A673 (cell line): ENCODE measurements around the gene PISD. TPM values are rescaled to one million over a fixed set of nuclear protein-coding genes. Genes with fewer than 3 reads are reported as not detected.
"Not testable (repeated sequence)": the region's sequence is repeated elsewhere in the genome, so short reads cannot be mapped to it uniquely, and the experiment has no call there.

Experiments
- Bru-seq: library from RNA; stranded (reverse); fragments of 400-500 nt; gene quantifications from one replicate; lab custom pipeline; 2021; lab: Mats Ljungman, UMichigan
- BruChase-seq, 2 experiments: library from RNA; stranded (reverse); fragments of 400-500 nt; gene quantifications; one replicate each; lab custom pipeline; 2021; lab: Mats Ljungman, UMichigan
- BruUV-seq: library from RNA; stranded (reverse); fragments of 400-500 nt; replicated peaks from 2 replicates; lab custom pipeline; 2021; lab: Mats Ljungman, UMichigan
- CTCF ChIA-PET: fragments of 300-600 bp; sonication (Branson Sonifier 250); formaldehyde crosslinking; loops from one replicate; lab custom pipeline; 2022; ENCODE audit warnings: antibody characterized with exemption; lab: Charles Lee
- POLR2A ChIA-PET: fragments of 300-600 bp; sonication (Branson Sonifier 250); formaldehyde crosslinking; loops from one replicate; lab custom pipeline; 2022; ENCODE audit warnings: antibody characterized with exemption; ENCODE audit not compliant: low non-redundant PET; lab: Charles Lee
- DNase-seq: peaks from one replicate; pipeline ENCODE4 v3.0.0-alpha.2; 2015; ENCODE audit warnings: low spot score
- H3K27ac ChIP-seq: fragments of 200-600 bp; sonication (generic); 2 replicates; pipeline ENCODE4 v1.5.1; 2016; ENCODE audit warnings: mixed run types, low read depth, mild to moderate bottlenecking, mixed read lengths, antibody characterized with exemption, low read length; ENCODE audit not compliant: poor library complexity, severe bottlenecking
- H3K27me3 ChIP-seq: fragments of 200-600 bp; sonication (generic); replicated peaks from 2 replicates; pipeline ENCODE4 v1.6.1; 2017; ENCODE audit warnings: mixed run types, low read depth, mild to moderate bottlenecking, mixed read lengths, antibody characterized with exemption, low read length; ENCODE audit not compliant: insufficient read depth, poor library complexity
- H3K36me3 ChIP-seq: fragments of 200-600 bp; sonication (generic); 2 replicates; pipeline ENCODE4 v1.6.1; 2016; ENCODE audit warnings: mixed run types, mild to moderate bottlenecking, mixed read lengths, antibody characterized with exemption, low read length; ENCODE audit not compliant: insufficient read depth, poor library complexity, severe bottlenecking
- H3K4me1 ChIP-seq: fragments of 200-600 bp; sonication (generic); 2 replicates; pipeline ENCODE4 v1.6.1; 2017; ENCODE audit warnings: mixed run types, mild to moderate bottlenecking, mixed read lengths, antibody characterized with exemption, low read length; ENCODE audit not compliant: insufficient read depth, poor library complexity, severe bottlenecking
- H3K4me3 ChIP-seq: fragments of 200-600 bp; sonication (generic); 2 replicates; pipeline ENCODE4 v1.5.1; 2016; ENCODE audit warnings: low read depth, mixed run types, mild to moderate bottlenecking, mixed read lengths, low read length; ENCODE audit not compliant: poor library complexity, severe bottlenecking
- H3K9me3 ChIP-seq: fragments of 200-600 bp; sonication (generic); 2 replicates; pipeline ENCODE4 v1.6.1; 2016; ENCODE audit warnings: mixed run types, low read depth, mild to moderate bottlenecking, mixed read lengths, antibody characterized with exemption, low read length; ENCODE audit not compliant: poor library complexity, severe bottlenecking
- CTCF ChIP-seq: fragments of 300-800, 200-600 bp; sonication (generic); conservative IDR thresholded peaks from 2 replicates; pipeline ENCODE4 v1.5.1; 2017; ENCODE audit warnings: low read depth, mild to moderate bottlenecking, antibody characterized with exemption, low read length, moderate library complexity, mixed read lengths
- EZH2 ChIP-seq: fragments of 200-600 bp; sonication (generic); IDR thresholded peaks from 2 replicates; pipeline ENCODE4 v1.6.1; 2017; ENCODE audit warnings: borderline replicate concordance, low read depth, mild to moderate bottlenecking, mixed read lengths, antibody characterized with exemption, low read length; ENCODE audit not compliant: poor library complexity, severe bottlenecking
- intact Hi-C: fragments of 100-400 bp; cut with micrococcal nuclease; formaldehyde crosslinking; loops from one replicate; pipeline ENCODE4 v1.10.0; 2022; ENCODE audit not compliant: unreplicated experiment
- long read RNA-seq: library from polyadenylated mRNA; stranded (forward); transcript quantifications from one replicate; pipeline ENCODE4 v2.0.0, GENCODE V29; 2022
- total RNA-seq: library from RNA; stranded (reverse); gene quantifications from 2 replicates; pipeline ENCODE4 v1.2.3, GENCODE V29; 2021

Gene PISD
- total RNA-seq = 39.0 and 40.8 TPM in 2 replicates
- Bru-seq, nascent RNA = percentile 67 among the genes with signal in this experiment
- BruChase-seq, experiment 1, labeled RNA remaining after a 2-hour chase = percentile 70 among the genes with signal in this experiment
- percentile 74 among the genes with signal in this experiment for BruChase-seq, experiment 2, labeled RNA remaining after a 6-hour chase
- long read RNA-seq, transcript PISD-209 (8 exons, 1,963 nt) = major isoform, 43 of 92 reads
- long read RNA-seq, partial matches to known transcripts = 4 of 92 reads
- long read RNA-seq, other reads (novel, unspliced or antisense) = 41 of 92 reads

- no peaks in the 10 kb centered on the region for H3K27me3 ChIP-seq
- peak within 1 kb of the TSS; percentile 76 for H3K4me3 ChIP-seq
- no peaks in the 10 kb centered on the region for H3K36me3 ChIP-seq
- ChIA-PET CTCF (interaction anchor here (1.0 kb wide), 1 partner anchor 308 kb away, joined by 3 read pairs; no protein-coding TSS in a partner anchor), POLR2A (interaction anchor here (0.5 to 0.8 kb wide), 2 partner anchors 26 to 157 kb away, joined by 4 read pairs; no protein-coding TSS in a partner anchor)
- intact Hi-C loops = loop anchor here (10.0 kb wide), 2 partner anchors 413 to 813 kb away; partner anchors contain the start of gene FBXO7
- peak; percentile 97 for DNase-seq
- peak within 1 kb of the TSS; percentile 75 for H3K27ac ChIP-seq
- no peaks in the 10 kb centered on the region for H3K9me3 ChIP-seq
- peaks cover 5% of the 10 kb centered on the region for H3K4me1 ChIP-seq
- TF ChIP-seq CTCF (no peak), EZH2 (no peak)
- no TSS peak for BruUV-seq
Measured at GRCh38 chr22:31661851-31662667, at the start of gene PISD. Gene PISD, minus strand, starts transcription at chr22:31662215. Its CDS starts 7 bp downstream, at chr22:31662208.

GRCh38 chr22:31711226-31711625 is 49.2 kb upstream of the PISD start:
- BruUV-seq, CTCF ChIA-PET: not testable (repeated sequence)
- peaks cover 48% of the 10 kb centered on the region for H3K36me3 ChIP-seq

GRCh38 chr22:31707519-31707918 is 45.5 kb upstream of the PISD start:
- Histone ChIP-seq H3K4me3 (no peak overlapping the region), H3K36me3 (peaks cover 27% of the 10 kb centered on the region), H3K4me1 (no peaks in the 10 kb centered on the region), H3K27me3 (no peaks in the 10 kb centered on the region), H3K27ac (no peak overlapping the region), H3K9me3 (no peaks in the 10 kb centered on the region)
- POLR2A ChIA-PET = no interaction called here
- BruUV-seq = no TSS peak
- DNase-seq = no peak
- TF ChIP-seq CTCF (no peak), EZH2 (no peak)
- CTCF ChIA-PET = no interaction called here
- intact Hi-C loops = no loop called here

More at GRCh38 chr22:31711226-31711625, 49.2 kb upstream of the PISD start:
- POLR2A ChIA-PET, H3K4me3 ChIP-seq, H3K9me3 ChIP-seq, intact Hi-C loops, H3K27me3 ChIP-seq, H3K4me1 ChIP-seq, DNase-seq, H3K27ac ChIP-seq: not testable (repeated sequence)
